OCI-LY1 (cell line): Measurements from ENCODE around the gene RGS10.

Experiments
- CTCF ChIP-seq: fragments of 200-600 bp; sonication (generic), shearing (Covaris generic); IDR thresholded peaks from 2 replicates; pipeline ENCODE4 v1.5.1; 2017; ENCODE audit warnings: mild to moderate bottlenecking, antibody characterized with exemption, low read length, moderate library complexity, mixed read lengths
- EZH2 ChIP-seq: fragments of 200-600 bp; sonication (generic), shearing (Covaris generic); IDR thresholded peaks from 2 replicates; pipeline ENCODE4 v1.8.0; 2017; ENCODE audit warnings: borderline replicate concordance, mixed run types, mild to moderate bottlenecking, antibody characterized with exemption, low read length, moderate library complexity, mixed read lengths

DNA sequence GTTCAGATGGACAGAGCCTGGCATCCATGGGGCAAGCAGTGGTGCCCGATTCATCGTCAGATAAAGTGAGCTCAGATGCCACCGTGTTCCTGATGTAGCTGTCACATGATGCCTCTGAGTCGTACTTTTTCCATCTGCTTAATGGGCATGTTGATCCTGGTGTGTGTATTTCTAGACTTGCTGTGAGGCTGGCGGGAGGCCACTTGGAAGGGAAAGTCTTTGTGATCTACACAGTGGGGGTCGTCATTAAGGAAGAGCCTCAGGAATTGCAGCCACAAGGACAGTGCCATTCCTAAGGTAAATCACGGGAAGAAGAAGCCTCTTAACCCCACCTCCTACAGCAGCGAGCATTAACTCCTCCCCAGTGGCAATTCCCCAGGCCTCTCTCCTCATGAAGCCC, 63.0 kb downstream of the RGS10 start:
- TF ChIP-seq CTCF = no peak
- no peak for TF ChIP-seq EZH2
